KMS-11 (cell line): ENCODE results near the gene MBLAC1.

ENCODE experiments used
- H2AFZ ChIP-seq: fragments of 200-600 bp; sonication (generic); 2 replicates; pipeline ENCODE4 v1.6.1; 2016; ENCODE audit warnings: antibody characterized with exemption, mixed run types, low read depth
- H3K27ac ChIP-seq: fragments of 200-600 bp; sonication (generic); 2 replicates; pipeline ENCODE4 v1.6.1; 2016; ENCODE audit warnings: mild to moderate bottlenecking, mixed run types
- H3K27me3 ChIP-seq: fragments of 200-600 bp; sonication (generic); 2 replicates; pipeline ENCODE4 v1.6.1; 2017; ENCODE audit warnings: mild to moderate bottlenecking, low read depth, mixed run types, moderate library complexity; ENCODE audit not compliant: insufficient read depth
- H3K36me3 ChIP-seq: fragments of 200-600 bp; sonication (generic); 2 replicates; pipeline ENCODE4 v1.6.1; 2017; ENCODE audit warnings: mild to moderate bottlenecking, mixed run types; ENCODE audit not compliant: insufficient read depth
- H3K4me1 ChIP-seq: fragments of 200-600 bp; sonication (generic); 2 replicates; pipeline ENCODE4 v1.6.1; 2016; ENCODE audit warnings: mild to moderate bottlenecking, low read depth, mixed run types; ENCODE audit not compliant: poor library complexity, severe bottlenecking
- H3K4me2 ChIP-seq: fragments of 200-600 bp; sonication (generic); 2 replicates; pipeline ENCODE4 v1.7.0; 2016; ENCODE audit warnings: mild to moderate bottlenecking, mixed run types
- H3K4me3 ChIP-seq: fragments of 200-600 bp; sonication (generic); IDR thresholded peaks from 2 replicates; pipeline ENCODE4 v1.6.1; 2017; ENCODE audit warnings: low read depth, low read length, mixed read lengths; ENCODE audit not compliant: insufficient read depth
- H3K79me2 ChIP-seq: fragments of 200-600 bp; sonication (generic); 2 replicates; pipeline ENCODE4 v1.6.1; 2016; ENCODE audit warnings: low read depth, mixed run types; ENCODE audit not compliant: insufficient read depth
- H3K9ac ChIP-seq: fragments of 200-600 bp; sonication (generic); 2 replicates; pipeline ENCODE4 v1.6.1; 2016; ENCODE audit warnings: mild to moderate bottlenecking, mixed run types
- H4K20me1 ChIP-seq: fragments of 200-600 bp; sonication (generic); 2 replicates; pipeline ENCODE4 v1.6.1; 2016; ENCODE audit warnings: mild to moderate bottlenecking, mixed run types; ENCODE audit not compliant: insufficient read depth
- TF ChIP-seq, protein P1 (sequence below): fragments of 200-600 bp; sonication (generic); conservative IDR thresholded peaks from 2 replicates; pipeline ENCODE4 v1.6.1; 2017; ENCODE audit warnings: low read depth, mild to moderate bottlenecking, antibody characterized with exemption, low read length, moderate library complexity, mixed read lengths

The MBLAC1 gene

DNA sequence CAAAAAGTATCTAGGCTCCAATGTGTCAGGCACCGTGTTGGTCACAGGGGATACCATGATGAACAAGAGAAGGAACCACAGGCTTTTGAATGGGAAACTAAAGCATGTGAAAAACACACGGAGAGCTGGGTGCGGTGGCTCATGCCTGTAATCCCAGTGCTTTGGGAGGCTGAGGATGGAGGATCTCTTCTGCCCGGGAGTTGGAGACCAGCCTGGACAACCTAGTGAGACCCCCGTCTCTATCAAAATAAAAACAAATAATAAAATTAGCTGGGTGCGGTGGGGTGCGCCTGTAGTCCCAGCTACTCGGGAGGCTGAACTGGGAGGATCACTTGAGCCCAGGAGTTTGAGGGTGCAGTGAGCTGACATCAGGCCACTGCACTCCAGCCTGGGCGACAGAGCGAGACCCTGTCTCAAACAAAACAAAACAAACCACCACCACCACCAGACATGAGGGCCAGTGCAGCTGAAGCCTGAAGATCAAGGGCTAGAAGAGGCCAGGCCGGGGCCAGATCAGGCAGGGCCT is 38.6 kb upstream of the MBLAC1 start:
- Histone ChIP-seq H3K27ac (peak overlapping the region; percentile 60), H3K36me3 (peaks cover 17% of the 10 kb centered on the region; the same call in 1 of the 2 replicates), H3K4me1 (peaks cover 24% of the 10 kb centered on the region), H3K79me2 (peaks cover 12% of the 10 kb centered on the region; the same call in 1 of the 2 replicates), H2AFZ (peak overlapping the region; percentile 83), H3K9ac (peak overlapping the region; percentile 67), H3K4me2 (peak overlapping the region; percentile 97), H3K4me3 (peak overlapping the region; percentile 11), H3K27me3 (no peaks in the 10 kb centered on the region; the same call in 1 of the 2 replicates), H4K20me1 (no peaks in the 10 kb centered on the region)
- TF ChIP-seq, protein P1, sequence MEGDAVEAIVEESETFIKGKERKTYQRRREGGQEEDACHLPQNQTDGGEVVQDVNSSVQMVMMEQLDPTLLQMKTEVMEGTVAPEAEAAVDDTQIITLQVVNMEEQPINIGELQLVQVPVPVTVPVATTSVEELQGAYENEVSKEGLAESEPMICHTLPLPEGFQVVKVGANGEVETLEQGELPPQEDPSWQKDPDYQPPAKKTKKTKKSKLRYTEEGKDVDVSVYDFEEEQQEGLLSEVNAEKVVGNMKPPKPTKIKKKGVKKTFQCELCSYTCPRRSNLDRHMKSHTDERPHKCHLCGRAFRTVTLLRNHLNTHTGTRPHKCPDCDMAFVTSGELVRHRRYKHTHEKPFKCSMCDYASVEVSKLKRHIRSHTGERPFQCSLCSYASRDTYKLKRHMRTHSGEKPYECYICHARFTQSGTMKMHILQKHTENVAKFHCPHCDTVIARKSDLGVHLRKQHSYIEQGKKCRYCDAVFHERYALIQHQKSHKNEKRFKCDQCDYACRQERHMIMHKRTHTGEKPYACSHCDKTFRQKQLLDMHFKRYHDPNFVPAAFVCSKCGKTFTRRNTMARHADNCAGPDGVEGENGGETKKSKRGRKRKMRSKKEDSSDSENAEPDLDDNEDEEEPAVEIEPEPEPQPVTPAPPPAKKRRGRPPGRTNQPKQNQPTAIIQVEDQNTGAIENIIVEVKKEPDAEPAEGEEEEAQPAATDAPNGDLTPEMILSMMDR: no peak

DNA sequence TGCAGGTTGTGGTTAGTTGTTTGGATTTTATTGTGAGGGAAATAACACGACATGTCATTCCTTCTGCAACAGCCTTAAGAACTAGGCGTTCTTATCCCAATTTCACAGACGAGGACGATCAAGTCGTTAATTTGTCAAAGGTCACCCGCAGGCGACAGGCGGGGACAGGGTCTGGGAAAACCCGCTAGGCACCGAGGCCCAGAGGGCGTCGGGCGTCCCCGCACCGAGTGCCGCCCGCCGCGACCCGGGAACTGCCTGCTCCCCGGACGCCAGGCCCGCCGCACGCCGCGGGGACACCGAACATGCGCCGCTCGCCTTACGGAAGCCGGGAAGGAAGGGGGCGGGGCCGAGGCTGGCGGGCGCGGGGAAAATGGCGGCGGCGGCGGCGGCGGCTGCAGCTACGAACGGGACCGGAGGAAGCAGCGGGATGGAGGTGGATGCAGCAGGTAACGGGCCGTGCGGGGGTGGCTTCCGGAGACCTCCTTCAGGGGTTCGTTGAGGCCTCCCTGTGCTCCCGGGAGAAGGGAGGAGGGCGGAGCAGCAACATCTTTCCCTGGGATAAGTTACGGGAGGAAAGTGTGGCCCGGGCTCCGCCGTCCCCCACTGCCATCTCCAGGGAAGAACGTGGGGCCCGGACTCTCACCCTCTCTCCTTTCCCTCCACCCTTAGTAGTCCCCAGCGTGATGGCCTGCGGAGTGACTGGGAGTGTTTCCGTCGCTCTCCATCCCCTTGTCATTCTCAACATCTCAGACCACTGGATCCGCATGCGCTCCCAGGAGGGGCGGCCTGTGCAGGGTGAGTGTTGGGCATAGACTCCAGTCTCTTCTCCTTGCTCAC is 37.9 kb upstream of the MBLAC1 start, which contains the start of gene COPS6:
TSS of gene COPS6 (plus strand) at position 349 of the 837 bp plus-strand sequence. CDS start at position 371, 22 bp downstream.
- H3K27ac ChIP-seq: peak within 1 kb of the TSS; percentile 60
- H3K4me1 ChIP-seq: peaks cover 18% of the 10 kb centered on the region
- H3K9ac ChIP-seq: peak within 1 kb of the TSS; percentile 67
- H4K20me1 ChIP-seq: no peaks in the 10 kb centered on the region
- peaks cover 12% of the 10 kb centered on the region; the same call in 1 of the 2 replicates for H3K79me2 ChIP-seq
- peak within 1 kb of the TSS; percentile 20 for H3K4me3 ChIP-seq
- peak within 1 kb of the TSS; percentile 97 for H3K4me2 ChIP-seq
- peaks cover 22% of the 10 kb centered on the region; the same call in 1 of the 2 replicates for H3K36me3 ChIP-seq
- H3K27me3 ChIP-seq: no peaks in the 10 kb centered on the region; the same call in 1 of the 2 replicates
- H2AFZ ChIP-seq: peak within 1 kb of the TSS; percentile 83
- TF ChIP-seq, protein P1: no peak

DNA sequence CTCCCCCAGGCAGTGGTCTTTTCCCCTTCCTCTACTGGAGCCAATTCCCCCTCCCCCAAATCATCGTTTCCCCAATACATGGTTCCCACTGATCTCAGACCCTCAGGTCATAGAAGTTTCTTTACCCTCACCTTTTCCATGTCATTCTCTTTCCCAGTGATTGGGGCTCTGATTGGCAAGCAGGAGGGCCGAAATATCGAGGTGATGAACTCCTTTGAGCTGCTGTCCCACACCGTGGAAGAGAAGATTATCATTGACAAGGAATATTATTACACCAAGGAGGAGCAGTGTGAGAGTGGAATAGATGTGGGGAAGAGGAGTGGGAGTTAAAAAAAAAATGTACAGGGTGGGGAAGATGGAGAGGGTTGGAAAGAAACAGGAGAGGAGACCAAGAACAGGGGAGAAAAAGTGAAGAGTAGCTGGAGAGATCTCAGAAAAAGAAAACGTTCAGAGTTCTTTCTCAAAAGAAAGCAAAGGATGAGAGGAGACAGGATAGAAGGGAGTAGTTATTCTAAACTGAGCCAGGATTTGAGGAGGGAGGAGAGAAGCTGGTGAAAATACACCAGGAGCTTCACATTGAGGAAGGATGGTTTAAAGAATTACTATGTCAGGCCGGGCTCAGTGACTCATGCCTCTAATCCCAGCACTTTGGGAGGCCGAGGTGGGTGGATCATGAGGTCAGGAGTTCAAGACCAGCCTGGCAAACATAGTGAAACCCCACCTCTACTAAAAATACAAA is 37.1 kb upstream of the MBLAC1 start:
- Histone ChIP-seq H3K4me1 (peaks cover 18% of the 10 kb centered on the region), H3K36me3 (peaks cover 29% of the 10 kb centered on the region; the same call in 1 of the 2 replicates), H2AFZ (peak overlapping the region; percentile 83), H3K9ac (peak overlapping the region; percentile 67; the same call in 1 of the 2 replicates), H4K20me1 (no peaks in the 10 kb centered on the region), H3K4me2 (peak overlapping the region; percentile 97), H3K27me3 (no peaks in the 10 kb centered on the region), H3K79me2 (peaks cover 12% of the 10 kb centered on the region; the same call in 1 of the 2 replicates), H3K4me3 (peak overlapping the region; percentile 20), H3K27ac (peak overlapping the region; percentile 60)
- TF ChIP-seq, protein P1: no peak
